HepG2 (cell line): ENCODE measurements around the gene ACSL4. TPM values are rescaled to one million over a fixed set of nuclear protein-coding genes. Genes with fewer than 3 reads are reported as not detected.

ENCODE experiments used
- AGO2 ChIP-seq: fragments of 200-400 bp; formaldehyde crosslinking; optimal IDR thresholded peaks from 2 replicates; pipeline ENCODE3; 2017; ENCODE audit warnings: mild to moderate bottlenecking, low read depth, low read length, moderate library complexity
- FOXO1 ChIP-seq: sonication (generic); formaldehyde crosslinking; IDR thresholded peaks from 2 replicates; pipeline ENCODE4 v1.4.0; 2020; ENCODE audit warnings: missing genetic modification reagents
- NRL ChIP-seq: sonication (generic); formaldehyde crosslinking; IDR thresholded peaks from 2 replicates; pipeline ENCODE4 v1.5.0; 2020; ENCODE audit warnings: missing genetic modification reagents, mild to moderate bottlenecking, moderate library complexity, borderline replicate concordance
- POLR2A ChIP-seq, 2 experiments: IDR thresholded peaks; 2 replicates each; pipeline ENCODE4 v1.6.1; 2011; ENCODE audit warnings: low read depth in 2 of 2, low read length in 2 of 2, mild to moderate bottlenecking in 1 of 2, moderate library complexity in 1 of 2; ENCODE audit not compliant: insufficient read depth in 1 of 2
- SNAPC4 ChIP-seq: sonication (generic); formaldehyde crosslinking; IDR thresholded peaks from 2 replicates; pipeline ENCODE4 v1.4.0; 2020; ENCODE audit warnings: mild to moderate bottlenecking, missing genetic modification reagents
- STAG1 ChIP-seq: sonication (generic); formaldehyde crosslinking; IDR thresholded peaks from 2 replicates; pipeline ENCODE4 v1.4.0; 2020; ENCODE audit warnings: missing genetic modification reagents
- ZBTB14 ChIP-seq: sonication (generic); formaldehyde crosslinking; IDR thresholded peaks from 2 replicates; pipeline ENCODE4 v1.4.0; 2020; ENCODE audit warnings: missing genetic modification reagents
- ZBTB25 ChIP-seq: IDR thresholded peaks from 2 replicates; pipeline ENCODE4 v1.6.1; 2018; ENCODE audit warnings: missing genetic modification reagents
- ZBTB8A ChIP-seq: sonication (generic); formaldehyde crosslinking; IDR thresholded peaks from 2 replicates; pipeline ENCODE4 v1.4.0; 2020; ENCODE audit warnings: mild to moderate bottlenecking, low read depth, missing genetic modification reagents, borderline replicate concordance
- ZNF101 ChIP-seq: sonication (generic); formaldehyde crosslinking; IDR thresholded peaks from 2 replicates; pipeline ENCODE4 v1.4.0; 2020; ENCODE audit warnings: mild to moderate bottlenecking, low read depth, missing genetic modification reagents, borderline replicate concordance
- ZNF281 ChIP-seq: sonication (generic); formaldehyde crosslinking; IDR thresholded peaks from 2 replicates; pipeline ENCODE4 v1.4.0; 2020; ENCODE audit warnings: missing genetic modification reagents, borderline replicate concordance
- ZNF333 ChIP-seq: sonication (generic); formaldehyde crosslinking; IDR thresholded peaks from 2 replicates; pipeline ENCODE4 v1.4.0; 2020; ENCODE audit warnings: mild to moderate bottlenecking, missing genetic modification reagents, borderline replicate concordance
- ZNF564 ChIP-seq: sonication (generic); formaldehyde crosslinking; IDR thresholded peaks from 2 replicates; pipeline ENCODE4 v1.8.1; 2023; ENCODE audit warnings: mild to moderate bottlenecking, missing genetic modification reagents
- ZNF784 ChIP-seq: sonication (generic); formaldehyde crosslinking; IDR thresholded peaks from 2 replicates; pipeline ENCODE4 v1.5.1; 2020; ENCODE audit warnings: missing genetic modification reagents, mild to moderate bottlenecking, borderline replicate concordance
- ZNF790 ChIP-seq: sonication (generic); formaldehyde crosslinking; IDR thresholded peaks from 2 replicates; pipeline ENCODE4 v1.8.0; 2022; ENCODE audit warnings: missing genetic modification reagents, mild to moderate bottlenecking, borderline replicate concordance
- polyA plus RNA-seq, 8 experiments: library from polyadenylated mRNA; depleted of rRNA in 3 of 8; stranded (reverse) in 7 of 8; unstranded in 1 of 8; fragments of >200 nt; fragmentation: Illumina TruSeq in 4 of 8; extraction: Trizol in 4 of 8; gene quantifications; 2 replicates each; pipeline versions ENCODE4 v1.2.1 to v1.2.3, GENCODE V29; 2011 to 2016; ENCODE audit warnings: low read depth in 4 of 8, missing spikeins in 1 of 8, mixed read lengths in 1 of 8; ENCODE audit not compliant: insufficient read depth in 1 of 8
- total RNA-seq, 5 experiments: library from RNA; depleted of rRNA; stranded (reverse); fragments of >200 nt; fragmentation: Illumina TruSeq; extraction: Trizol; gene quantifications; 2 replicates each; pipeline ENCODE4 v1.2.3, GENCODE V29; 2016; ENCODE audit warnings: low read depth in 1 of 5

Gene ACSL4
- total and polyA plus RNA-seq, 2 of the 13 experiments (the other 11 are each of a cell fraction or from before 2014, with no cell fraction given), result 207 to 316 TPM

- TF ChIP-seq ZBTB14 (CRISPR knock-in tag) (peak; percentile 90), ZNF333 (CRISPR knock-in tag) (peak; percentile 41; the same call in 1 of the 2 replicates), ZBTB8A (CRISPR knock-in tag) (no peak; the same call in 1 of the 2 replicates), ZNF790 (CRISPR knock-in tag) (peak; percentile 85; the same call in 1 of the 2 replicates), AGO2 (peak; percentile 94), POLR2A (IDR thresholded peaks at IDR 0.05; ENCODE audit: insufficient read depth in 1 of 2, low read depth in 2 of 2, low read length in 2 of 2) (peak; percentile 70 to 89), ZNF101 (no peak), ZNF564 (no peak), SNAPC4 (CRISPR knock-in tag) (peak; percentile 27; the same call in 1 of the 2 replicates), ZNF281 (CRISPR knock-in tag) (no peak), STAG1 (CRISPR knock-in tag) (0 out of 2 replicates have a peak, but pooled peaks have one; percentile 2), FOXO1 (CRISPR knock-in tag) (peak; percentile 50), ZBTB25 (CRISPR knock-in tag) (no peak; the same call in 1 of the 2 replicates), ZNF784 (CRISPR knock-in tag) (0 out of 2 replicates have a peak, but pooled peaks have one; percentile 46), NRL (CRISPR knock-in tag) (no peak)
Measured at GRCh38 chrX:109732807-109733612, at the start of gene ACSL4 (continued).
